ENCODE measurements around the gene PRR11.
A peak's percentile ranks its signal among the peaks of the same experiment; 100 is the strongest.
"Not testable (repeated sequence)": the region's sequence is repeated elsewhere in the genome, so short reads cannot be mapped to it uniquely, and the experiment has no call there.

Gene PRR11

GRCh38 chr17:59155439-59156177, at the start of gene PRR11:
TSS of gene PRR11 (plus strand) at chr17:59155746. CDS start at chr17:59169753, 14,007 bp downstream.
- peak within 1 kb of the TSS; percentile 86 for H3K27ac ChIP-seq
- DNase-seq (ENCODE audit: low read depth, low spot score): peak; percentile 100

- peak overlapping the region; percentile 84 for H3K27ac ChIP-seq
- peak; percentile 10 for DNase-seq (ENCODE audit: low read depth, low spot score)
These were observed 49.6 kb upstream of the PRR11 start for GRCh38 chr17:59105852-59106462.

- peak; percentile 92 for DNase-seq (ENCODE audit: low read depth, low spot score)
These were observed 48.9 kb upstream of the PRR11 start, which contains the start of gene TRIM37 for GRCh38 chr17:59106463-59107305. TSS of gene TRIM37 (minus strand) at chr17:59106880. CDS start at chr17:59106461, 419 bp downstream.

GRCh38 chr17:59107306-59107670, 48.3 kb upstream of the PRR11 start:
- no peak for DNase-seq (ENCODE audit: low read depth, low spot score)
- H3K27ac ChIP-seq: peak overlapping the region; percentile 84

More at GRCh38 chr17:59106463-59107305, 48.9 kb upstream of the PRR11 start, which contains the start of gene TRIM37:
- H3K27ac ChIP-seq: peak within 1 kb of the TSS; percentile 84

- no peak for DNase-seq (ENCODE audit: low read depth, low spot score)
- H3K27ac ChIP-seq: no peak overlapping the region
These were observed 47.0 kb upstream of the PRR11 start for GRCh38 chr17:59108400-59109102.

GRCh38 chr17:59110973-59111372, 44.6 kb upstream of the PRR11 start:
- DNase-seq (ENCODE audit: low read depth, low spot score): no peak

GRCh38 chr17:59111539-59111938, 44.0 kb upstream of the PRR11 start:
- no peak overlapping the region for H3K27ac ChIP-seq
- DNase-seq (ENCODE audit: low read depth, low spot score): no peak

More at GRCh38 chr17:59110973-59111372, 44.6 kb upstream of the PRR11 start:
- no peak overlapping the region for H3K27ac ChIP-seq

- DNase-seq (ENCODE audit: low read depth, low spot score): no peak
These were observed 40.1 kb upstream of the PRR11 start for GRCh38 chr17:59115474-59115873.

GRCh38 chr17:59121901-59122480, 33.6 kb upstream of the PRR11 start:
- DNase-seq (ENCODE audit: low read depth, low spot score): peak; percentile 18
- H3K27ac ChIP-seq: peak overlapping the region; percentile 4

More at GRCh38 chr17:59115474-59115873, 40.1 kb upstream of the PRR11 start:
- no peak overlapping the region for H3K27ac ChIP-seq

GRCh38 chr17:59124665-59125064, 30.9 kb upstream of the PRR11 start:
- H3K27ac ChIP-seq: no peak overlapping the region
- DNase-seq (ENCODE audit: low read depth, low spot score): no peak

GRCh38 chr17:59126809-59127417, 28.6 kb upstream of the PRR11 start:
- H3K27ac ChIP-seq: no peak overlapping the region
- no peak for DNase-seq (ENCODE audit: low read depth, low spot score)

- no peak overlapping the region for H3K27ac ChIP-seq
- DNase-seq (ENCODE audit: low read depth, low spot score): no peak
These were observed 25.7 kb upstream of the PRR11 start for GRCh38 chr17:59129814-59130213.

GRCh38 chr17:59131131-59131530, 24.4 kb upstream of the PRR11 start:
- no peak overlapping the region for H3K27ac ChIP-seq
- DNase-seq (ENCODE audit: low read depth, low spot score): no peak

GRCh38 chr17:59138339-59138738, 17.2 kb upstream of the PRR11 start:
- H3K27ac ChIP-seq; DNase-seq (ENCODE audit: low read depth, low spot score): not testable (repeated sequence)

GRCh38 chr17:59139939-59140338, 15.6 kb upstream of the PRR11 start:
- peak overlapping the region; percentile 43 for H3K27ac ChIP-seq
- DNase-seq (ENCODE audit: low read depth, low spot score): no peak

GRCh38 chr17:59141860-59142259, 13.7 kb upstream of the PRR11 start:
- H3K27ac ChIP-seq: peak overlapping the region; percentile 39
- DNase-seq (ENCODE audit: low read depth, low spot score): no peak

- H3K27ac ChIP-seq: no peak overlapping the region
These were observed 9.9 kb upstream of the PRR11 start for GRCh38 chr17:59145571-59146096.

GRCh38 chr17:59149051-59149450, 6.5 kb upstream of the PRR11 start:
- H3K27ac ChIP-seq: peak overlapping the region; percentile 19
- no peak for DNase-seq (ENCODE audit: low read depth, low spot score)

More at GRCh38 chr17:59145571-59146096, 9.9 kb upstream of the PRR11 start:
- DNase-seq (ENCODE audit: low read depth, low spot score): no peak
